Right lobe of liver (tissue), 4 donors: ENCODE results near the gene P2RY1.

Experiments used
- POLR2A ChIP-seq: fragments of 450-650 bp; IDR thresholded peaks from one replicate; pipeline ENCODE4 v1.6.1; 2017; ENCODE audit warnings: antibody characterized with exemption, mild to moderate bottlenecking
- TF ChIP-seq, protein P1 (sequence below), 4 donors: fragments of 200-600 bp in 3 of 4; fragments of 450-650 bp in 1 of 4; IDR thresholded peaks; one replicate each; pipeline versions ENCODE4 v1.5.1 to v1.8.0; 2016 to 2022; ENCODE audit warnings: antibody characterized with exemption in 4 of 4, mild to moderate bottlenecking in 2 of 4
- donor health status: DM: no; HTN: no; CAD: no.
- donor health status: DM: no; HTN: no; CAD: no.
- donor health status: DM: no; HTN: yes; CAD: no.

DNA sequence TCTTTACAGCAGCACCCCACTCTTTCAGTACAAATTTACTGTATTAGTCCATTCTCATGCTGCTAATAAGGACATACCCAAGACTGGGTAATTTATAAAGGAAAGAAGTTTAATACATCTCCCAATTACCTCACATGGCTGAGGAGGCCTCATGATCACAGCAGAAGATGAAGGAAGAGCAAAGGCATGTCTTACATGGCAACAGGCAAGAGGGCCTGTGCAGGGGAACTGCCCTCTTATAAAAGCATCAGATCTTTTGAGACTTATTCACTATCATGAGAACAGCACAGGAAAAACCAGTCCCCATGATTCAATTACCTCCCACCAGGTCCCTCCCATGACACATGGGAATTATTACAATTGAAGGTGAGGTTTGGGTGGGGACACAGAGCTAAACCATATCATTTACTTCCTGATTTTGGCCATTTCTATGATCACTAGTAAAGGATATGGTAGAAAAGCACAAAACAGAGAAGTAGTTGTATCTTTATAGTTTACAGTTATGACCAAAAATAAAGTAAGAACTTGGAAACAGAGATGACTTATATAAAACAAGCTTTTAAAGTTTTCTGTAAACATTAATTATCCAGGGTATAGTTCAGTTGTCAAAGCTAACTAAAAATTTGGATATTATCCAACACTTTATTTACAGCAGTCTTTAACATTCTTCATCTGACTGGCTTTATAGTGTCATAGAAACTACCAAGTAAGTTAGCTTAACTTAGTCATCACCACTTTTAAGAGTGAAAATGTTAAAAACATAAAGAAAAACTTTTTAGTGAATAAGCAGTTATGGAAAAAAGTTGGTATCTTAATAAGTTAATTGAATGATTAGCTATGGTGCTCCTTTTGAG, 40.2 kb downstream of the P2RY1 start:
- TF ChIP-seq, protein P1, sequence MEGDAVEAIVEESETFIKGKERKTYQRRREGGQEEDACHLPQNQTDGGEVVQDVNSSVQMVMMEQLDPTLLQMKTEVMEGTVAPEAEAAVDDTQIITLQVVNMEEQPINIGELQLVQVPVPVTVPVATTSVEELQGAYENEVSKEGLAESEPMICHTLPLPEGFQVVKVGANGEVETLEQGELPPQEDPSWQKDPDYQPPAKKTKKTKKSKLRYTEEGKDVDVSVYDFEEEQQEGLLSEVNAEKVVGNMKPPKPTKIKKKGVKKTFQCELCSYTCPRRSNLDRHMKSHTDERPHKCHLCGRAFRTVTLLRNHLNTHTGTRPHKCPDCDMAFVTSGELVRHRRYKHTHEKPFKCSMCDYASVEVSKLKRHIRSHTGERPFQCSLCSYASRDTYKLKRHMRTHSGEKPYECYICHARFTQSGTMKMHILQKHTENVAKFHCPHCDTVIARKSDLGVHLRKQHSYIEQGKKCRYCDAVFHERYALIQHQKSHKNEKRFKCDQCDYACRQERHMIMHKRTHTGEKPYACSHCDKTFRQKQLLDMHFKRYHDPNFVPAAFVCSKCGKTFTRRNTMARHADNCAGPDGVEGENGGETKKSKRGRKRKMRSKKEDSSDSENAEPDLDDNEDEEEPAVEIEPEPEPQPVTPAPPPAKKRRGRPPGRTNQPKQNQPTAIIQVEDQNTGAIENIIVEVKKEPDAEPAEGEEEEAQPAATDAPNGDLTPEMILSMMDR (IDR thresholded peaks at IDR 0.05): no peak
- no peak for TF ChIP-seq POLR2A
